HUES48 (cell line): ENCODE data around the gene HDDC2.
"Not testable (repeated sequence)": the region's sequence is repeated elsewhere in the genome, so short reads cannot be mapped to it uniquely, and the experiment has no call there.

Experiments
- H3K27ac ChIP-seq: one replicate; pipeline ENCODE4 v1.7.0; 2013; ENCODE audit warnings: low read depth, low read length, inconsistent platforms
- H3K27me3 ChIP-seq: 2 replicates; pipeline ENCODE4 v1.6.1; 2013; ENCODE audit warnings: mild to moderate bottlenecking, low read length; ENCODE audit not compliant: control insufficient read depth, insufficient read depth
- H3K36me3 ChIP-seq: 2 replicates; pipeline ENCODE4 v1.6.1; 2013; ENCODE audit warnings: low read length; ENCODE audit not compliant: control insufficient read depth, insufficient read depth
- H3K4me1 ChIP-seq: 2 replicates; pipeline ENCODE4 v1.6.1; 2013; ENCODE audit warnings: mild to moderate bottlenecking, low read length; ENCODE audit not compliant: control insufficient read depth, insufficient read depth
- H3K4me3 ChIP-seq: 2 replicates; pipeline ENCODE4 v1.5.1; 2013; ENCODE audit warnings: mild to moderate bottlenecking, low read depth, low read length
- H3K9ac ChIP-seq: 2 replicates; pipeline ENCODE4 v1.6.1; 2013; ENCODE audit warnings: mild to moderate bottlenecking, low read depth, low read length, moderate library complexity
- H3K9me3 ChIP-seq: 2 replicates; pipeline ENCODE4 v1.6.1; 2013; ENCODE audit warnings: low read length; ENCODE audit not compliant: control insufficient read depth, insufficient read depth

The HDDC2 gene

GRCh38 chr6:125285353-125285752 is 16.4 kb downstream of the HDDC2 start:
- H3K9ac ChIP-seq, result no peak overlapping the region
- no peak overlapping the region for H3K27ac ChIP-seq
- H3K4me1 ChIP-seq, result no peaks in the 10 kb centered on the region; the same call in 1 of the 2 replicates
- H3K4me3 ChIP-seq, result no peak overlapping the region
- 0 out of 2 replicates have a peak, but pooled peaks cover 2% of the 10 kb centered on the region for H3K9me3 ChIP-seq
- H3K36me3 ChIP-seq, result peaks cover 35% of the 10 kb centered on the region
- H3K27me3 ChIP-seq, result no peaks in the 10 kb centered on the region

DNA sequence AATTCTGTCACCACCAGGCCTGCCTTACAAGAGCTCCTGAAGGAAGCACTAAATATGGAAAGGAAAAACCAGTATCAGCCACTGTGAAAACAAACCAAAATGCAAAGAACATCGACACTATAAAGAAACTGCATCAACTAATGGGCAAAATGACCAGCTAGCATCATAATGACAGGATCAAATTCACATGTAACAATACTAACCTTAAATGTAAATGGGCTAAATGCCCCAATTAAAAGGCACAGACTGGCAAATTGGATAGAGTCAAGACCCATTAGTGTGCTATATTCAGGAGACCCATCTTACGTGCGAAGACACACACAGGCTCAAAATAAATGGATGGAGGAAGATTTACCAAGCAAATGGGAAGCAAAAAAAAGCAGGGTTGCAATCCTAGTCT is 19.3 kb downstream of the HDDC2 start:
- not testable (repeated sequence) for H3K9ac ChIP-seq, H3K27me3 ChIP-seq, H3K9me3 ChIP-seq, H3K4me1 ChIP-seq, H3K4me3 ChIP-seq, H3K27ac ChIP-seq
- peaks cover 24% of the 10 kb centered on the region for H3K36me3 ChIP-seq

DNA sequence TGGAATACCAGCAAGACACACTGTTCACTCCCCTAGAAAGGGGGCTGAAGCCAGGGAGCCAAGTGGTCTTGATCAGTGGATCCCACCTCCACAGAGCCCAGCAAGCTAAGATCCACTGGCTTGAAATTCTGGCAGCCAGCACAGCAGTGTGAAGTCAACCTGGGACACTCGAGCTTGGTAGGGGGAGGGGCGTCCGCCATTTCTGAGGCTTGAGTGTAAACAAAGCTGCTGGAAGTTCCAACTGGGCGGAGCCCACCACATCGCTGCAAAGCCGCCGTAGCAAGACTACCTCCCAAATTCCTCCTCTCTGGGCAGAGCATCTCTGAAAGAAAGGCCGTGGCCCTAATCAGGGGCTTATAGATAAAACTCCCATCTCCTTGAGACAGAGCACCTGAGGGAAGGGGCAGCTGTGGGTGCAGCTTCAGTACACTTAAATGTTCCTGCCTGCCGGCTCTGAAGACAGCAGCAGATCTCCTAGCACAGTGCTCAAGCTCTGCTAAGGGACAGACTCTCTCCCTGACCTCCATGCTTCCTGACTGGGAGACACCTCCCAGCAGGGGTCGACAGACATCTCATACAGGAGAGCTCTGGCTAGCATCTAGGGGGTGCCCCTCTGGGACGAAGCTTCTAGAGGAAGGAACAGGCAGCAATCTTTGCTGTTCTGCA is 21.3 kb downstream of the HDDC2 start:
- H3K27me3 ChIP-seq, H3K9ac ChIP-seq, H3K27ac ChIP-seq, H3K4me3 ChIP-seq, H3K9me3 ChIP-seq, H3K4me1 ChIP-seq: not testable (repeated sequence)
- peaks cover 19% of the 10 kb centered on the region for H3K36me3 ChIP-seq

GRCh38 chr6:125279961-125280360 is 21.8 kb downstream of the HDDC2 start:
- H3K9ac ChIP-seq, result no peak overlapping the region
- no peaks in the 10 kb centered on the region for H3K27me3 ChIP-seq
- no peaks in the 10 kb centered on the region for H3K9me3 ChIP-seq
- no peak overlapping the region for H3K4me3 ChIP-seq
- H3K36me3 ChIP-seq, result peaks cover 15% of the 10 kb centered on the region
- no peak overlapping the region for H3K27ac ChIP-seq
- peaks cover 6% of the 10 kb centered on the region; the same call in 1 of the 2 replicates for H3K4me1 ChIP-seq

- Histone ChIP-seq H3K9ac (no peak overlapping the region), H3K27me3 (no peaks in the 10 kb centered on the region)
These were observed 23.9 kb downstream of the HDDC2 start for GRCh38 chr6:125277838-125278237.

DNA sequence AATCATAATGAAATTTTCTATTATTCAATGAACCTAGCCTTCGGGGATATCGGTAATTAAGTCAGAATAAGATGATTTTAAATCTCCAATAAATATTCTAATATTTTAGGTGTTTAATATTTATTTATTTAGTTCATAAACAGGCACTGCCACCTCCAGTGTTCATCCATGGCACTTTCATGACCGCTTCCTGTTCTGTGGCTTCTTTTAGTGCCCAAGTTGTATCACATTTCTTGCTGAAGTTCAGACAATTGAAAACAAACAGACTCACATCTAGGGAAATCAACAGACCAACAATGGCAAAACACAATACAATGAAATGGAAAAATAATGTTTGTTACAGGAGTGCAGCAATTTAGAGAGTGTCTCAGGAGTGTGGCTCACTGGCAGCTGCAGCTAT is 26.0 kb downstream of the HDDC2 start:
- Histone ChIP-seq H3K27ac (no peak overlapping the region), H3K9ac (no peak overlapping the region), H3K27me3 (no peaks in the 10 kb centered on the region), H3K9me3 (no peaks in the 10 kb centered on the region), H3K4me3 (no peak overlapping the region), H3K4me1 (peaks cover 6% of the 10 kb centered on the region; the same call in 1 of the 2 replicates), H3K36me3 (peaks cover 27% of the 10 kb centered on the region)

More at GRCh38 chr6:125277838-125278237, 23.9 kb downstream of the HDDC2 start:
- no peak overlapping the region for H3K27ac ChIP-seq
- H3K4me3 ChIP-seq, result no peak overlapping the region
- peaks cover 24% of the 10 kb centered on the region for H3K36me3 ChIP-seq
- peaks cover 6% of the 10 kb centered on the region; the same call in 1 of the 2 replicates for H3K4me1 ChIP-seq
- H3K9me3 ChIP-seq, result no peaks in the 10 kb centered on the region

- Histone ChIP-seq H3K27ac (no peak overlapping the region), H3K36me3 (peaks cover 27% of the 10 kb centered on the region), H3K9ac (no peak overlapping the region), H3K4me1 (peaks cover 2% of the 10 kb centered on the region; the same call in 1 of the 2 replicates), H3K27me3 (no peaks in the 10 kb centered on the region), H3K4me3 (no peak overlapping the region), H3K9me3 (no peaks in the 10 kb centered on the region)
These were observed 26.8 kb downstream of the HDDC2 start for GRCh38 chr6:125274935-125275334.

GRCh38 chr6:125273965-125274364 is 27.8 kb downstream of the HDDC2 start:
- Histone ChIP-seq H3K27me3 (no peaks in the 10 kb centered on the region), H3K27ac (no peak overlapping the region), H3K4me3 (no peak overlapping the region), H3K36me3 (peaks cover 27% of the 10 kb centered on the region), H3K9me3 (no peaks in the 10 kb centered on the region), H3K9ac (no peak overlapping the region), H3K4me1 (no peaks in the 10 kb centered on the region)

- Histone ChIP-seq H3K27ac (no peak overlapping the region), H3K36me3 (peaks cover 27% of the 10 kb centered on the region), H3K9ac (no peak overlapping the region), H3K27me3 (no peaks in the 10 kb centered on the region), H3K4me3 (no peak overlapping the region), H3K9me3 (no peaks in the 10 kb centered on the region), H3K4me1 (no peaks in the 10 kb centered on the region)
These were observed 28.5 kb downstream of the HDDC2 start for GRCh38 chr6:125273251-125273650.

GRCh38 chr6:125271486-125272159 is 30.1 kb downstream of the HDDC2 start:
- no peak overlapping the region for H3K4me3 ChIP-seq
- H3K27ac ChIP-seq, result no peak overlapping the region
- no peaks in the 10 kb centered on the region for H3K4me1 ChIP-seq
- H3K9me3 ChIP-seq, result no peaks in the 10 kb centered on the region
- no peaks in the 10 kb centered on the region for H3K27me3 ChIP-seq
- peaks cover 23% of the 10 kb centered on the region for H3K36me3 ChIP-seq
- no peak overlapping the region for H3K9ac ChIP-seq

DNA sequence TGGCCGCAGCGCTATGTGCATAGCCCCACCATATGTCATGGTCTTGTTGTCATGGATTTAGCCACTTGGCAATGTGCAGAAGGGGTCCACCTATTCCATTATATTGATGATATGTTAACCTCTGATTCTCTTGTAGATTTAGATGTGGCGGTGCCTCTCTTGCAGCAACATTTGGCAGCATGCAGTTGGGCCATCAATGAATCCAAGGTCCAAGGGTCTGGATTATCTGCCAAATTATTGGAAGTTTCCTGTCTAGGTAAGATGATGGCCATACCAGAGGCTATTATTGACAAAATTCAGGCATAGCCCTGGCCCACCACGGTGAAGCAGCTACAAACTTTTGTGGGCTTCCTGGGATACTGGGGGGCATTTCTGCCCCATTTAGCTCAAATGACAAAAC is 31.4 kb downstream of the HDDC2 start:
- Histone ChIP-seq H3K36me3 (peaks cover 12% of the 10 kb centered on the region; the same call in 1 of the 2 replicates), H3K9me3 (no peaks in the 10 kb centered on the region), H3K4me3 (no peak overlapping the region), H3K27ac (no peak overlapping the region), H3K9ac (no peak overlapping the region), H3K27me3 (no peaks in the 10 kb centered on the region), H3K4me1 (no peaks in the 10 kb centered on the region)
